IMR-90 (cell line): ENCODE results near the gene PPP2R1B. TPM values are rescaled to one million over a fixed set of nuclear protein-coding genes. Genes with fewer than 3 reads are reported as not detected.

Experiments
- ATAC-seq: fragments of 200-7000 bp; cut with Tn5 transposase; 2 replicates; pipeline ENCODE4 v1.9.1; 2020; ENCODE audit warnings: low read depth, mild to moderate bottlenecking, moderate library complexity
- BruUV-seq: library from RNA; stranded (reverse); fragments of 400-500 nt; replicated peaks from 2 replicates; lab custom pipeline; 2021; lab: Mats Ljungman, UMichigan
- CTCF ChIA-PET: fragments of 300-600 bp; formaldehyde crosslinking; extraction: SDS; loops from one replicate; lab custom pipeline; 2021; ENCODE audit warnings: antibody characterized with exemption; lab: Yijun Ruan, JAX
- POLR2A ChIA-PET: fragments of 300-600 bp; sonication (Branson Sonifier 250); formaldehyde crosslinking; loops from one replicate; lab custom pipeline; 2022; ENCODE audit warnings: antibody characterized with exemption; ENCODE audit not compliant: unreplicated experiment; lab: Charles Lee
- DNase-seq: peaks from one replicate; pipeline ENCODE4 v3.0.0; 2013
- H2AFZ ChIP-seq: replicated peaks from 2 replicates; pipeline ENCODE3; 2013; ENCODE audit warnings: low read length, mild to moderate bottlenecking; ENCODE audit not compliant: poor library complexity
- H2AK5ac ChIP-seq: 2 replicates; pipeline ENCODE4 v1.6.1; 2013; ENCODE audit warnings: low read depth, low read length, inconsistent platforms
- H2AK9ac ChIP-seq: replicated peaks from 2 replicates; pipeline ENCODE3; 2013; ENCODE audit warnings: mild to moderate bottlenecking, low read depth, low read length, moderate library complexity; ENCODE audit not compliant: poor library complexity
- H2BK120ac ChIP-seq: 2 replicates; pipeline ENCODE4 v1.6.1; 2013; ENCODE audit warnings: low read depth, low read length, inconsistent platforms
- H2BK15ac ChIP-seq: 3 replicates; pipeline ENCODE4 v1.6.1; 2013; ENCODE audit warnings: low read depth, low read length, inconsistent platforms
- H2BK20ac ChIP-seq: 2 replicates; pipeline ENCODE4 v1.6.1; 2013; ENCODE audit warnings: low read depth, mild to moderate bottlenecking, inconsistent platforms, low read length, moderate library complexity
- H2BK5ac ChIP-seq: 2 replicates; pipeline ENCODE4 v1.6.1; 2013; ENCODE audit warnings: mild to moderate bottlenecking, low read depth, low read length, inconsistent platforms; ENCODE audit not compliant: poor library complexity, severe bottlenecking
- H3K14ac ChIP-seq: replicated peaks from 2 replicates; pipeline ENCODE4 v1.6.1; 2013; ENCODE audit warnings: low read depth, low read length, inconsistent platforms
- H3K18ac ChIP-seq: 2 replicates; pipeline ENCODE4 v1.6.1; 2013; ENCODE audit warnings: low read depth, low read length, control low read depth
- H3K23ac ChIP-seq: 2 replicates; pipeline ENCODE4 v1.6.1; 2013; ENCODE audit warnings: low read depth, low read length, inconsistent platforms
- H3K27ac ChIP-seq: 2 replicates; pipeline ENCODE4 v1.5.1; 2013; ENCODE audit warnings: mild to moderate bottlenecking, control low read depth, low read length; ENCODE audit not compliant: insufficient read depth
- H3K27me3 ChIP-seq: 2 replicates; pipeline ENCODE4 v1.6.1; 2013; ENCODE audit warnings: low read length; ENCODE audit not compliant: control insufficient read depth, insufficient read depth
- H3K36me3 ChIP-seq: 2 replicates; pipeline ENCODE4 v1.6.1; 2013; ENCODE audit warnings: low read length, mixed read lengths; ENCODE audit not compliant: control insufficient read depth, insufficient read depth
- H3K4ac ChIP-seq: 2 replicates; pipeline ENCODE4 v1.6.1; 2013; ENCODE audit warnings: low read depth, low read length, inconsistent platforms
- H3K4me1 ChIP-seq: 2 replicates; pipeline ENCODE4 v1.6.1; 2013; ENCODE audit warnings: low read length, mixed read lengths; ENCODE audit not compliant: control insufficient read depth, insufficient read depth
- H3K4me2 ChIP-seq: 2 replicates; pipeline ENCODE4 v1.6.1; 2013; ENCODE audit warnings: low read depth, mild to moderate bottlenecking, control low read depth, low read length, moderate library complexity
- H3K4me3 ChIP-seq: 2 replicates; pipeline ENCODE4 v1.5.1; 2013; ENCODE audit warnings: low read depth, mild to moderate bottlenecking, control low read depth, low read length, moderate library complexity; ENCODE audit not compliant: insufficient read depth
- H3K56ac ChIP-seq: 2 replicates; pipeline ENCODE4 v1.6.1; 2013; ENCODE audit warnings: low read length, inconsistent platforms; ENCODE audit not compliant: insufficient read depth; ENCODE audit errors: extremely low read depth
- H3K79me1 ChIP-seq, 2 experiments: 2 replicates each; pipeline ENCODE4 v1.6.1; 2013; ENCODE audit warnings: low read length in 2 of 2, inconsistent platforms in 1 of 2, low read depth in 1 of 2
- H3K9ac ChIP-seq: 2 replicates; pipeline ENCODE4 v1.6.1; 2013; ENCODE audit warnings: low read depth, low read length, control low read depth
- H3K9me1 ChIP-seq: 2 replicates; pipeline ENCODE4 v1.6.1; 2013; ENCODE audit warnings: low read length, inconsistent platforms; ENCODE audit not compliant: insufficient read depth
- H3K9me3 ChIP-seq: 2 replicates; pipeline ENCODE4 v1.6.1; 2013; ENCODE audit warnings: low read length; ENCODE audit not compliant: control insufficient read depth, insufficient read depth
- H4K20me1 ChIP-seq: 2 replicates; pipeline ENCODE4 v1.6.1; 2013; ENCODE audit warnings: low read length, inconsistent platforms; ENCODE audit not compliant: insufficient read depth
- H4K5ac ChIP-seq: 2 replicates; pipeline ENCODE4 v1.6.1; 2013; ENCODE audit warnings: mild to moderate bottlenecking, low read depth, low read length, control low read depth
- H4K8ac ChIP-seq, 2 experiments: 2 replicates each; pipeline ENCODE4 v1.6.1; 2013; ENCODE audit warnings: low read depth in 2 of 2, low read length in 2 of 2, control low read depth in 1 of 2, inconsistent platforms in 1 of 2
- H4K91ac ChIP-seq: 2 replicates; pipeline ENCODE4 v1.6.1; 2013; ENCODE audit warnings: low read depth, low read length, inconsistent platforms; ENCODE audit not compliant: insufficient read depth
- BHLHE40 ChIP-seq: fragments of 150-350 bp; IDR thresholded peaks from 2 replicates; pipeline ENCODE4 v1.6.1; 2016; ENCODE audit warnings: mild to moderate bottlenecking, low read depth, low read length
- CEBPB ChIP-seq: IDR thresholded peaks from 2 replicates; pipeline ENCODE4 v1.6.1; 2012; ENCODE audit warnings: low read depth, low read length, improper control_type of control experiment
- CHD1 ChIP-seq: IDR thresholded peaks from 2 replicates; pipeline ENCODE4 v1.6.1; 2012; ENCODE audit warnings: low read depth, low read length, improper control_type of control experiment
- FOS ChIP-seq: fragments of 150-350 bp; IDR thresholded peaks from 2 replicates; pipeline ENCODE4 v1.6.1; 2016; ENCODE audit warnings: low read depth, low read length
- MAFK ChIP-seq: IDR thresholded peaks from 2 replicates; pipeline ENCODE4 v1.6.1; 2012; ENCODE audit warnings: low read depth, low read length, improper control_type of control experiment
- MAZ ChIP-seq: IDR thresholded peaks from 2 replicates; pipeline ENCODE4 v1.6.1; 2012; ENCODE audit warnings: low read depth, mild to moderate bottlenecking, low read length, improper control_type of control experiment, moderate library complexity, borderline replicate concordance
- MXI1 ChIP-seq: IDR thresholded peaks from 2 replicates; pipeline ENCODE4 v1.6.1; 2012; ENCODE audit warnings: low read depth, mild to moderate bottlenecking, low read length, moderate library complexity, borderline replicate concordance
- NFE2L2 ChIP-seq: fragments of 150-350 bp; IDR thresholded peaks from 2 replicates; pipeline ENCODE4 v1.6.1; 2016; ENCODE audit warnings: low read depth, mild to moderate bottlenecking, low read length
- POLR2A ChIP-seq: IDR thresholded peaks from 2 replicates; pipeline ENCODE4 v1.6.1; 2012; ENCODE audit warnings: mild to moderate bottlenecking, low read depth, low read length
- RAD21 ChIP-seq: IDR thresholded peaks from 2 replicates; pipeline ENCODE4 v1.6.1; 2012; ENCODE audit warnings: low read length, improper control_type of control experiment
- RCOR1 ChIP-seq: IDR thresholded peaks from 2 replicates; pipeline ENCODE4 v1.6.1; 2012; ENCODE audit warnings: mild to moderate bottlenecking, low read length, improper control_type of control experiment; ENCODE audit not compliant: insufficient replicate concordance
- RFX5 ChIP-seq: IDR thresholded peaks from 2 replicates; pipeline ENCODE4 v1.8.0; 2012; ENCODE audit warnings: low read depth, mild to moderate bottlenecking, low read length, moderate library complexity
- SMC3 ChIP-seq: fragments of 150-350 bp; IDR thresholded peaks from 2 replicates; pipeline ENCODE4 v1.6.1; 2016; ENCODE audit warnings: low read depth, mild to moderate bottlenecking, antibody characterized with exemption, low read length, moderate library complexity
- dilution Hi-C: fragments of 300-500 bp; cut with HindIII; formaldehyde crosslinking; loops from one replicate; pipeline ENCODE4 v1.14.3; 2018; ENCODE audit warnings: low sequenced_read_pairs; ENCODE audit not compliant: unreplicated experiment
- in situ Hi-C: fragments of 300-500 bp; cut with MboI; formaldehyde crosslinking; loops from 3 replicates; pipeline ENCODE4 v1.14.3; 2019; ENCODE audit warnings: low sequenced_read_pairs, inconsistent platforms, mixed read lengths
- intact Hi-C: fragments of 100-400 bp; cut with micrococcal nuclease; formaldehyde crosslinking; loops from 2 replicates; pipeline ENCODE4 v1.10.0; 2022
- polyA plus RNA-seq, 3 experiments: library from polyadenylated mRNA; depleted of rRNA; stranded (reverse); fragments of >200 nt; gene quantifications; 2 replicates each; pipeline ENCODE4 v1.2.3, GENCODE V29; 2012; ENCODE audit warnings: low replicate concordance in 1 of 3
- total RNA-seq: library from RNA; depleted of rRNA; stranded (reverse); fragments of >200 nt; gene quantifications from 2 replicates; pipeline ENCODE4 v1.2.3, GENCODE V29; 2012
- TF ChIP-seq, protein P1 (sequence below): fragments of 150-350 bp; IDR thresholded peaks from 2 replicates; pipeline ENCODE4 v1.6.1; 2017; ENCODE audit warnings: mild to moderate bottlenecking, antibody characterized with exemption, low read length, low read depth
- TF ChIP-seq, protein P2 (sequence below): fragments of 150-350 bp; IDR thresholded peaks from 2 replicates; pipeline ENCODE4 v1.6.1; 2016; ENCODE audit warnings: low read depth, mild to moderate bottlenecking, low read length, moderate library complexity, borderline replicate concordance
- TF ChIP-seq, protein P3 (sequence below): conservative IDR thresholded peaks from 2 replicates; pipeline ENCODE4 v1.5.1; 2012; ENCODE audit warnings: mild to moderate bottlenecking, low read depth, low read length, improper control_type of control experiment

Gene PPP2R1B
- total and polyA plus RNA-seq, 2 of the 4 experiments (the other 2 are of a cell fraction), result 23.0 to 62.9 TPM

DNA sequence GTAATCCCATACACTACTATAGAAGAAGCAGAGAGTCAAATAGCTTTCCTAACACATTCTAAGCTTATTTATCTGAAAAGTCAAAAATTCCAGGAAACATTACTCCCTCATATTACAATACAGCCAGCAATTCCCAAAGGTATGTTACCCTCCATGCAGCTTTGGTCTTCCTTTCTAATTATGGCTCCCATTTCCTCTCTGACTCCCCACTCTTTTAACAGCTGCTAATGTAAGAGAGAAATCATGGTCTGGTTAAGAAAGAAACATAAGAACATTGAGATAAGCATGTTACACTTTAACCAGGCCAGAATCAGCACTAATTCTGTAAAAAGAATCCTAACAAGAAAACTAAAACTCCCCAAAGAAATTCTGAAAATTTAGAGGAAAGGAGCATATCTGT lies 6.8 kb downstream of the PPP2R1B start:
- Histone ChIP-seq H2BK120ac (no peak overlapping the region), H3K27me3 (no peaks in the 10 kb centered on the region), H2AFZ (no peak overlapping the region), H2BK5ac (no peak overlapping the region), H3K56ac (no peak overlapping the region), H2BK20ac (no peak overlapping the region), H3K36me3 (peaks cover 62% of the 10 kb centered on the region), H2AK9ac (no peak overlapping the region), H4K8ac (no peak overlapping the region), H4K5ac (no peak overlapping the region), H3K4ac (no peak overlapping the region), H3K4me3 (no peak overlapping the region), H4K20me1 (no peaks in the 10 kb centered on the region), H3K4me1 (peaks cover 3% of the 10 kb centered on the region; the same call in 1 of the 2 replicates), H2AK5ac (no peak overlapping the region), H3K79me1 (peaks cover 29 to 50% of the 10 kb centered on the region in 2 experiments), H3K18ac (no peak overlapping the region), H3K4me2 (no peak overlapping the region), H3K23ac (no peak overlapping the region), H4K91ac (no peak overlapping the region), H3K14ac (no peak overlapping the region), H3K9me3 (no peaks in the 10 kb centered on the region), H3K9me1 (peaks cover 3% of the 10 kb centered on the region; the same call in 1 of the 2 replicates), H3K27ac (no peak overlapping the region), H3K9ac (no peak overlapping the region), H2BK15ac (no peak overlapping the region)
- dilution Hi-C loops, result no loop called here
- no peak for TF ChIP-seq MXI1
- TF ChIP-seq, protein P1, sequence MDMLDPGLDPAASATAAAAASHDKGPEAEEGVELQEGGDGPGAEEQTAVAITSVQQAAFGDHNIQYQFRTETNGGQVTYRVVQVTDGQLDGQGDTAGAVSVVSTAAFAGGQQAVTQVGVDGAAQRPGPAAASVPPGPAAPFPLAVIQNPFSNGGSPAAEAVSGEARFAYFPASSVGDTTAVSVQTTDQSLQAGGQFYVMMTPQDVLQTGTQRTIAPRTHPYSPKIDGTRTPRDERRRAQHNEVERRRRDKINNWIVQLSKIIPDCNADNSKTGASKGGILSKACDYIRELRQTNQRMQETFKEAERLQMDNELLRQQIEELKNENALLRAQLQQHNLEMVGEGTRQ, result no peak
- TF ChIP-seq MAFK, result no peak
- no peak for TF ChIP-seq RFX5
- TF ChIP-seq RAD21, result no peak
- no peak for TF ChIP-seq CHD1
- TF ChIP-seq NFE2L2, result no peak
- TF ChIP-seq, protein P2, sequence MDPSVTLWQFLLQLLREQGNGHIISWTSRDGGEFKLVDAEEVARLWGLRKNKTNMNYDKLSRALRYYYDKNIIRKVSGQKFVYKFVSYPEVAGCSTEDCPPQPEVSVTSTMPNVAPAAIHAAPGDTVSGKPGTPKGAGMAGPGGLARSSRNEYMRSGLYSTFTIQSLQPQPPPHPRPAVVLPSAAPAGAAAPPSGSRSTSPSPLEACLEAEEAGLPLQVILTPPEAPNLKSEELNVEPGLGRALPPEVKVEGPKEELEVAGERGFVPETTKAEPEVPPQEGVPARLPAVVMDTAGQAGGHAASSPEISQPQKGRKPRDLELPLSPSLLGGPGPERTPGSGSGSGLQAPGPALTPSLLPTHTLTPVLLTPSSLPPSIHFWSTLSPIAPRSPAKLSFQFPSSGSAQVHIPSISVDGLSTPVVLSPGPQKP, result no peak
- TF ChIP-seq CEBPB, result no peak
- no peak for TF ChIP-seq MAZ
- no peak for TF ChIP-seq RCOR1
- TF ChIP-seq FOS, result no peak
- no peak for TF ChIP-seq SMC3
- TF ChIP-seq POLR2A, result no peak
- TF ChIP-seq, protein P3, sequence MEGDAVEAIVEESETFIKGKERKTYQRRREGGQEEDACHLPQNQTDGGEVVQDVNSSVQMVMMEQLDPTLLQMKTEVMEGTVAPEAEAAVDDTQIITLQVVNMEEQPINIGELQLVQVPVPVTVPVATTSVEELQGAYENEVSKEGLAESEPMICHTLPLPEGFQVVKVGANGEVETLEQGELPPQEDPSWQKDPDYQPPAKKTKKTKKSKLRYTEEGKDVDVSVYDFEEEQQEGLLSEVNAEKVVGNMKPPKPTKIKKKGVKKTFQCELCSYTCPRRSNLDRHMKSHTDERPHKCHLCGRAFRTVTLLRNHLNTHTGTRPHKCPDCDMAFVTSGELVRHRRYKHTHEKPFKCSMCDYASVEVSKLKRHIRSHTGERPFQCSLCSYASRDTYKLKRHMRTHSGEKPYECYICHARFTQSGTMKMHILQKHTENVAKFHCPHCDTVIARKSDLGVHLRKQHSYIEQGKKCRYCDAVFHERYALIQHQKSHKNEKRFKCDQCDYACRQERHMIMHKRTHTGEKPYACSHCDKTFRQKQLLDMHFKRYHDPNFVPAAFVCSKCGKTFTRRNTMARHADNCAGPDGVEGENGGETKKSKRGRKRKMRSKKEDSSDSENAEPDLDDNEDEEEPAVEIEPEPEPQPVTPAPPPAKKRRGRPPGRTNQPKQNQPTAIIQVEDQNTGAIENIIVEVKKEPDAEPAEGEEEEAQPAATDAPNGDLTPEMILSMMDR, result no peak
- TF ChIP-seq BHLHE40, result no peak
- ChIA-PET POLR2A (no interaction called here), CTCF (interaction anchor here (1.0 to 1.1 kb wide), 2 partner anchors 11 to 155 kb away, joined by 3 read pairs; no protein-coding TSS in a partner anchor)
- in situ Hi-C loops, result no loop called here
- no peak for DNase-seq
- intact Hi-C loops, result no loop called here
- no TSS peak for BruUV-seq
- no peak for ATAC-seq
